HFF-Myc (cell line): ENCODE data around the gene RCSD1.
A peak's percentile ranks its signal among the peaks of the same experiment; 100 is the strongest.

Source experiments
- DNase-seq: peaks from one replicate; pipeline ENCODE4 v3.0.0-alpha.2; 2011; ENCODE audit warnings: low read depth; ENCODE audit errors: extremely low read depth
- H3K4me3 ChIP-seq: replicated peaks from 2 replicates; pipeline ENCODE4 v1.5.1; 2011; ENCODE audit warnings: low read depth, mild to moderate bottlenecking, control low read depth, low read length
- CTCF ChIP-seq: IDR thresholded peaks from 2 replicates; pipeline ENCODE4 v1.5.1; 2012; ENCODE audit warnings: mild to moderate bottlenecking, low read depth, low read length, control low read depth; ENCODE audit errors: missing control alignments

The RCSD1 gene

GRCh38 chr1:167625040-167625823, 4.8 kb upstream of the RCSD1 start:
- no peak for DNase-seq

GRCh38 chr1:167627615-167627864, 2.5 kb upstream of the RCSD1 start:
- no peak for TF ChIP-seq CTCF
- no peak overlapping the region for H3K4me3 ChIP-seq
- no peak for DNase-seq

More at GRCh38 chr1:167625040-167625823, 4.8 kb upstream of the RCSD1 start:
- no peak for TF ChIP-seq CTCF
- H3K4me3 ChIP-seq, result no peak overlapping the region

GRCh38 chr1:167627865-167628641, 2.0 kb upstream of the RCSD1 start:
- H3K4me3 ChIP-seq, result no peak overlapping the region
- no peak for TF ChIP-seq CTCF
- no peak for DNase-seq

- H3K4me3 ChIP-seq, result no peak overlapping the region
- no peak for TF ChIP-seq CTCF
- DNase-seq, result no peak
Observed at GRCh38 chr1:167628741-167629515, 1.1 kb upstream of the RCSD1 start.

- no peak for TF ChIP-seq CTCF
- peak overlapping the region; percentile 34 for H3K4me3 ChIP-seq
- DNase-seq, result no peak
Observed at GRCh38 chr1:167630568-167631385, 745 bp downstream of the RCSD1 start.

GRCh38 chr1:167631386-167631935, 1.4 kb downstream of the RCSD1 start:
- DNase-seq, result no peak
- no peak overlapping the region for H3K4me3 ChIP-seq

More at GRCh38 chr1:167631386-167631935, 1.4 kb downstream of the RCSD1 start:
- TF ChIP-seq CTCF, result no peak
